H1 (cell line): ENCODE results near the gene CYP2W1. TPM values are rescaled to one million over a fixed set of nuclear protein-coding genes. Genes with fewer than 3 reads are reported as not detected.
A peak's percentile ranks its signal among the peaks of the same experiment; 100 is the strongest.

Source experiments
- EP300 ChIP-seq, 2 experiments: IDR thresholded peaks; 1 replicate in 1 of 2; 2 replicates in 1 of 2; pipeline ENCODE4 v1.6.1; 2011 to 2012; ENCODE audit warnings: low read depth in 2 of 2, low read length in 2 of 2, mild to moderate bottlenecking in 2 of 2, borderline replicate concordance in 1 of 2, inconsistent platforms in 1 of 2, moderate library complexity in 1 of 2
- FOSL1 ChIP-seq: IDR thresholded peaks from 2 replicates; pipeline ENCODE4 v1.6.1; 2011; ENCODE audit warnings: mild to moderate bottlenecking, low read depth, low read length, moderate library complexity; ENCODE audit not compliant: insufficient read depth
- GABPA ChIP-seq: IDR thresholded peaks from 2 replicates; pipeline ENCODE4 v1.6.1; 2011; ENCODE audit warnings: mild to moderate bottlenecking, low read length, moderate library complexity, borderline replicate concordance; ENCODE audit not compliant: insufficient read depth
- JUN ChIP-seq: IDR thresholded peaks from 2 replicates; pipeline ENCODE4 v1.6.1; 2011; ENCODE audit warnings: low read depth, mild to moderate bottlenecking, improper control_type of control experiment, low read length
- NRF1 ChIP-seq: IDR thresholded peaks from 2 replicates; pipeline ENCODE4 v1.6.1; 2011; ENCODE audit warnings: mild to moderate bottlenecking, low read depth, low read length, improper control_type of control experiment
- RAD21 ChIP-seq, 2 experiments: IDR thresholded peaks in 1 of 2; conservative IDR thresholded peaks in 1 of 2; 2 replicates each; pipeline ENCODE4 v1.6.1; 2011; ENCODE audit warnings: low read depth in 2 of 2, low read length in 2 of 2, improper control_type of control experiment in 1 of 2, inconsistent platforms in 1 of 2, mild to moderate bottlenecking in 1 of 2, moderate library complexity in 1 of 2
- TAF1 ChIP-seq: IDR thresholded peaks from 2 replicates; pipeline ENCODE4 v1.6.1; 2011; ENCODE audit warnings: mild to moderate bottlenecking, low read depth, low read length
- TCF12 ChIP-seq: IDR thresholded peaks from 2 replicates; pipeline ENCODE4 v1.6.1; 2011; ENCODE audit warnings: low read depth, mild to moderate bottlenecking, low read length
- TEAD4 ChIP-seq: IDR thresholded peaks from 2 replicates; pipeline ENCODE4 v1.6.1; 2012; ENCODE audit warnings: low read depth, low read length, inconsistent platforms, mixed read lengths
- polyA plus RNA-seq, 7 experiments: library from polyadenylated mRNA; depleted of rRNA in 3 of 7; stranded (reverse) in 5 of 7; unstranded in 2 of 7; fragments of >200 nt in 5 of 7; fragments of 200-250 nt in 2 of 7; gene quantifications; 1 replicate in 5 of 7; 2 replicates in 1 of 7; 4 replicates in 1 of 7; pipeline versions ENCODE4 v1.2.1 to v1.2.3, GENCODE V29; 2011 to 2013; ENCODE audit warnings: missing spikeins in 2 of 7, mixed read lengths in 2 of 7
- total RNA-seq: library from RNA; stranded (reverse); fragmentation: NEBNext Ultra II Directional; extraction: Animal tissue kit (Norgen Biotek cat#: 25700); gene quantifications from 2 replicates; pipeline ENCODE4 v1.2.1, GENCODE V29; 2021

The CYP2W1 gene
- total and polyA plus RNA-seq, 2 of the 8 experiments (the other 6 are each of a cell fraction or from before 2014, with no cell fraction given): not detected

DNA sequence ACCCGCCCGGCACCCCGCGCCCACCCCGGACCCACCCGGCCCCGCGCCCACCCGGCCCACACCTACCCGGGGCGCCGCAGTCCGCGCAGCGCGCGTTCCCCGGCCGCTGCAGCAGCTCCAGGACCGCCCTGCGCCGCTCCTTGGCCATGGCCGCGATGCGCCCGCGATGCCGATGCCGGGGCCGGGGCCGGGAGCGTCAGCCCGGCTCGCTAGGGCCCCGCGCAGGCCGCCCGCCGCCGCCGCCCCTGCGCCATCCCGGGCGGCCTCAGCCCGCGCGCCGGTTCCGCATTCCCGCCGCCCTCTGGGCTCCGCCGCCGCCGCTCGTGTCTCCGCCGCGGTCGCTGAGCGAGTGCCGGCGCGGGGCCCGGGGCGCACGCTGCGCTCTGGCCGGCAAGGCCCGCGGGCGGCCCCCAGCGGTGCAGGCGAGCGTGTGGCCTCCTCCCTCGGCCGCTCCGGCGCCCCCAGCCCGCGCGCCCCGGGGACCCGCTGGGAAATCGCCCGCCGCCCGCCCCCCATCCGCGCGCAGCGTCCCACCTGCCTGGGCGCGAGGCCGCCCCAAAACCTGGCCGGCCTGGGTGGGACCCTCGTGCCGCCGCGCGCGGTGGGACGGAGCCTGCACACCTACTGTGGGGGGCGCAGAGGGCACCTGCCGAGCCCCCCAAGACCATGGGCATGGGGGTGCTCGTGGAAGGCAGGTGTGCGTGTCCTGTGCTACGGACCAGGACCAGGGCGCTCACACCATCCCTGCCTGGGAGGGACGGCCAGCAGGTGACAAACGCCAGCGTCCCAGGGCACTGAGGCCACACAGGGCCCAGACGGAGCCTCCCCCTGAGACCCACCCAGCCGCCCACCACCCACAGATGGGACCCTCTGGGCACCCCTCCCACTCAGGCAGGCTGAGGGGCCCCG, 28.4 kb upstream of the CYP2W1 start, which contains the start of gene ADAP1 (continued):
- no peak for TF ChIP-seq TAF1
- no peak for TF ChIP-seq FOSL1
- no peak for TF ChIP-seq NRF1
- no peak for TF ChIP-seq TEAD4
- no peak; the same call in 1 of the 2 replicates for TF ChIP-seq GABPA
- TF ChIP-seq EP300 (IDR thresholded peaks at IDR 0.05; ENCODE audit: borderline replicate concordance in 1 of 2, low read depth in 2 of 2, low read length in 2 of 2): no peak
- TF ChIP-seq JUN: no peak
- no peak for TF ChIP-seq TCF12
- peak in 1 of 2 experiments; percentile 51; a peak in 2 of 4 replicates for TF ChIP-seq RAD21 (IDR thresholded peaks at IDR 0.05 in 1 of 2, conservative IDR thresholded peaks at IDR 0.05 in 1 of 2; ENCODE audit: low read depth in 2 of 2, low read length in 2 of 2)
